PC-9 (cell line): Measurements from ENCODE around the gene TBP. TPM values are rescaled to one million over a fixed set of nuclear protein-coding genes. Genes with fewer than 3 reads are reported as not detected.

Experiments
- BruUV-seq: library from RNA; stranded (reverse); fragments of 400-500 nt; replicated peaks from 2 replicates; lab custom pipeline; 2021; lab: Mats Ljungman, UMichigan
- CTCF ChIA-PET: fragments of 300-600 bp; sonication (Branson Sonifier 250); formaldehyde crosslinking; loops from one replicate; lab custom pipeline; 2022; ENCODE audit warnings: antibody characterized with exemption; lab: Charles Lee
- POLR2A ChIA-PET: fragments of 300-600 bp; sonication (Branson Sonifier 250); formaldehyde crosslinking; loops from one replicate; lab custom pipeline; 2022; ENCODE audit warnings: antibody characterized with exemption; ENCODE audit not compliant: unreplicated experiment; lab: Charles Lee
- DNase-seq, 2 experiments: peaks; one replicate each; pipeline versions ENCODE4 v3.0.0 to v3.0.0-alpha.2; 2015 to 2022; ENCODE audit warnings: mixed read lengths in 1 of 2
- H2AFZ ChIP-seq: fragments of 200-600 bp; sonication (generic); 2 replicates; pipeline ENCODE4 v1.8.1; 2017; ENCODE audit warnings: antibody characterized with exemption
- H3F3A ChIP-seq: fragments of 200-600 bp; sonication (generic); 2 replicates; pipeline ENCODE4 v1.8.1; 2017; ENCODE audit warnings: antibody characterized with exemption, mild to moderate bottlenecking, low read depth; ENCODE audit not compliant: insufficient read depth
- H3K27ac ChIP-seq: fragments of 200-600 bp; sonication (generic); 2 replicates; pipeline ENCODE4 v1.6.1; 2016; ENCODE audit warnings: mixed run types
- H3K27me3 ChIP-seq: fragments of 200-600 bp; sonication (generic); 2 replicates; pipeline ENCODE4 v1.6.1; 2016; ENCODE audit warnings: low read depth, mixed run types; ENCODE audit not compliant: insufficient read depth
- H3K36me3 ChIP-seq: fragments of 200-600 bp; sonication (generic); 2 replicates; pipeline ENCODE4 v1.6.1; 2016; ENCODE audit warnings: low read depth, mixed run types
- H3K4me1 ChIP-seq: fragments of 200-600 bp; sonication (generic); replicated peaks from 2 replicates; pipeline ENCODE4 v1.6.1; 2016; ENCODE audit warnings: mixed run types; ENCODE audit not compliant: insufficient read depth
- H3K4me2 ChIP-seq: fragments of 200-600 bp; sonication (generic); 2 replicates; pipeline ENCODE4 v1.6.1; 2017; ENCODE audit warnings: mixed run types
- H3K4me3 ChIP-seq: fragments of 200-600 bp; sonication (generic); 2 replicates; pipeline ENCODE4 v1.6.1; 2016; ENCODE audit warnings: mixed run types
- H3K79me2 ChIP-seq: fragments of 200-600 bp; sonication (generic); 2 replicates; pipeline ENCODE4 v1.6.1; 2017; ENCODE audit warnings: low read depth, mixed run types
- H3K9me2 ChIP-seq: fragments of 200-600 bp; sonication (generic); 2 replicates; pipeline ENCODE4 v1.8.1; 2017; ENCODE audit warnings: mild to moderate bottlenecking; ENCODE audit not compliant: insufficient read depth
- H3K9me3 ChIP-seq: fragments of 200-600 bp; sonication (generic); 2 replicates; pipeline ENCODE4 v1.8.1; 2016; ENCODE audit warnings: low read depth; ENCODE audit not compliant: insufficient read depth
- H4K20me1 ChIP-seq: fragments of 200-600 bp; sonication (generic); 2 replicates; pipeline ENCODE4 v1.8.1; 2017; ENCODE audit not compliant: insufficient read depth
- CTCF ChIP-seq: fragments of 200-600 bp; sonication (generic); conservative IDR thresholded peaks from 2 replicates; pipeline ENCODE4 v1.6.1; 2017; ENCODE audit warnings: mixed run types, antibody characterized with exemption, mild to moderate bottlenecking, moderate library complexity
- EZH2 ChIP-seq: fragments of 200-600 bp; sonication (generic); IDR thresholded peaks from 2 replicates; pipeline ENCODE4 v1.8.0; 2017; ENCODE audit warnings: antibody characterized with exemption, low read depth
- intact Hi-C: fragments of 100-400 bp; cut with micrococcal nuclease; formaldehyde crosslinking; loops from one replicate; pipeline ENCODE4 v1.10.0; 2022; ENCODE audit not compliant: unreplicated experiment
- total RNA-seq: library from RNA; stranded (reverse); gene quantifications from 2 replicates; pipeline ENCODE4 v1.2.3, GENCODE V29; 2021

Gene TBP
- total RNA-seq, 1 experiment from 2014 or later, result 11.2 TPM

DNA sequence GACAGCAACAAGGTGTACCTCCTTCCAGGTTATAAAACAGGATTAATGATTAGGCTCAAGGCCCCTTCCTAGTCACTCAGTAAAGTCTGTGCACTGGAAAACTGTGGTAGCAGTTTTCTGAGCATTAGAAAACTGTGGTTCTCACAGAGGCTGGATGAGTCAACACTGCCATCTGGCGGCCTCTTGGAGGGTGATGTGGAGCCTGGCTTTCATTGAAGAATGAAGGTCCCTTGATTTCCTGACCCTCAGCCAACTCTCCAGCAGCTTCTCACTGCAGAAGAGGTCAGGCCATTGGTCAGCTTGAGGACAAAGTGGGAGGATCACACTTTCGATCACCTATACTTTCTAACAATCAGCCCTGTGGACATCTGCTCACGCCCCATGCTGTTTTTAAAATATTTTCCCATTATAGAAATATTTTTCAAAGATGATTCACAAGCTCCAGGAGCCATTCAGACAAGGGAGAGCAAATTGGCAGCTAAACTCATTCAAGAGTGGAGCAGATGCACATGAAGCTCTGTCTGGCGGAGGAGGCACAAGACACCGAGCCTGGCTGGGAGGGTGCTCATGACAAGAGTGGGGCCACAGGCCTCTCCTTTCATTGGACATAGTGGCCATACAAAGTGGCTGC is 24.2 kb upstream of the TBP start:
- intact Hi-C loops, result loop anchor here (1.0 to 5.0 kb wide), 3 partner anchors 740 to 1633 kb away; no protein-coding TSS in a partner anchor
- Histone ChIP-seq H2AFZ (no peak overlapping the region), H3K4me3 (no peak overlapping the region), H3K9me2 (no peaks in the 10 kb centered on the region), H4K20me1 (peaks cover 9% of the 10 kb centered on the region), H3K9me3 (no peaks in the 10 kb centered on the region), H3K27ac (no peak overlapping the region), H3K4me1 (no peaks in the 10 kb centered on the region), H3K27me3 (no peaks in the 10 kb centered on the region), H3F3A (peaks cover 27% of the 10 kb centered on the region; the same call in 1 of the 2 replicates), H3K79me2 (no peaks in the 10 kb centered on the region), H3K36me3 (peaks cover 2% of the 10 kb centered on the region; the same call in 1 of the 2 replicates), H3K4me2 (no peak overlapping the region)
- DNase-seq, result peak; percentile 45 to 49
- ChIA-PET POLR2A (interaction anchor here (0.5 kb wide), 1 partner anchor 813 kb away, joined by 7 read pairs; no protein-coding TSS in a partner anchor), CTCF (interaction anchor here (0.6 to 0.8 kb wide), 2 partner anchors 740 to 757 kb away, joined by 3 to 6 read pairs; no protein-coding TSS in a partner anchor)
- peak; percentile 86 for TF ChIP-seq CTCF
- TF ChIP-seq EZH2, result no peak
- BruUV-seq, result no TSS peak

DNA sequence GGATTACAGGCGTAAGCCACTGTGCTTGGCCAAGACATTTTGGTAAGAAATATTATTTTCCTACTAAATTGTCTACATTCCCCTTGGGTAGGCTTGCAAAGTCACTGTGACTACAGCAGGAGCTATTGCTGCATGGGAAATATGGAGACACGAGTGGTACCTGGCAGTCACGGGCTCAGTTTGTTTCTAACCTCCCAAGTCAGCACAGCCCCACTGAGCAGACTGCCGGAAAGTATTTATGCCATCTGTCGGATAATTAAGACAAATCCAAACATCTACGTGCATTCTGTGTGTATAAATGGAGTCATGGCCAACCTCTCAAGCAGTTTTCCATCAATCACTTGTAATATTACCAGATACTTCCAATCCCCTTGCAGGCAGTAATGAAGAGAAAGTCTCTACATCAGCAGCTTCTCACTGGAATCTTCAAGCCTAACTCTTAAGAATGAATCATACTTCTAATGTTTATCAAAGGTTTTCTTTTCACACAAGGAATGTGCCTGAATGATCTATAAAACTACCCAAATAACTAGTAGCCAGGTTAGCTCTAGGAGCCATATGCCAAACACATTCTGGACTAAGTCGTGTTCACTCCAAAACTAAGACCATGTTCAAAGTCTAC is 21.2 kb upstream of the TBP start:
- no TSS peak for BruUV-seq
- H3K4me1 ChIP-seq, result no peaks in the 10 kb centered on the region
- POLR2A ChIA-PET, result no interaction called here
- no peak for DNase-seq
- intact Hi-C loops, result loop anchor here (5.0 kb wide), 1 partner anchor 1636 kb away; no protein-coding TSS in a partner anchor
- H3K27me3 ChIP-seq, result no peaks in the 10 kb centered on the region
- CTCF ChIA-PET, result no interaction called here
- TF ChIP-seq EZH2 (no peak), CTCF (no peak)
- H3K27ac ChIP-seq, result no peak overlapping the region
- peaks cover 38% of the 10 kb centered on the region for H4K20me1 ChIP-seq
- H3K4me3 ChIP-seq, result no peak overlapping the region
- no peaks in the 10 kb centered on the region for H3K79me2 ChIP-seq
- H2AFZ ChIP-seq, result no peak overlapping the region
- peaks cover 26% of the 10 kb centered on the region for H3K36me3 ChIP-seq
- H3K9me3 ChIP-seq, result no peaks in the 10 kb centered on the region
- H3K4me2 ChIP-seq, result no peak overlapping the region
- peaks cover 41% of the 10 kb centered on the region for H3F3A ChIP-seq
- no peaks in the 10 kb centered on the region for H3K9me2 ChIP-seq

- no peaks in the 10 kb centered on the region for H3K27me3 ChIP-seq
- no peak for TF ChIP-seq CTCF
- TF ChIP-seq EZH2, result no peak
- no peaks in the 10 kb centered on the region for H3K79me2 ChIP-seq
- H3K4me1 ChIP-seq, result no peaks in the 10 kb centered on the region
- H3K9me2 ChIP-seq, result no peaks in the 10 kb centered on the region
- no peak for DNase-seq
- no TSS peak for BruUV-seq
- H3F3A ChIP-seq, result peaks cover 41% of the 10 kb centered on the region
- no peak overlapping the region for H3K4me3 ChIP-seq
- no peak overlapping the region for H2AFZ ChIP-seq
- ChIA-PET POLR2A (no interaction called here), CTCF (no interaction called here)
- intact Hi-C loops, result loop anchor here (5.0 kb wide), 1 partner anchor 1636 kb away; no protein-coding TSS in a partner anchor
- H3K9me3 ChIP-seq, result no peaks in the 10 kb centered on the region
- H3K4me2 ChIP-seq, result no peak overlapping the region
- H4K20me1 ChIP-seq, result peaks cover 46% of the 10 kb centered on the region
- H3K27ac ChIP-seq, result no peak overlapping the region
- H3K36me3 ChIP-seq, result peaks cover 34% of the 10 kb centered on the region
These were observed 20.4 kb upstream of the TBP start for GRCh38 chr6:170533792-170534191.
